Measurements from ENCODE around the gene ADAMTS14. TPM values are rescaled to one million over a fixed set of nuclear protein-coding genes. Genes with fewer than 3 reads are reported as not detected.

Gene ADAMTS14
- total RNA-seq, 1 donor from 2014 or later = 1.3 TPM

- TF ChIP-seq CTCF (IDR thresholded peaks at IDR 0.05; ENCODE audit: insufficient read depth, low read length, poor library complexity, severe bottlenecking) = no peak
- no peak overlapping the region for H3K4me3 ChIP-seq (ENCODE audit: low read depth, low read length)
- no peak for DNase-seq (ENCODE audit: low read depth)
- H3K36me3 ChIP-seq (ENCODE audit: control insufficient read depth, insufficient read depth, low read length) = peaks cover 1% of the 10 kb centered on the region
- no peaks in the 10 kb centered on the region for H3K27me3 ChIP-seq (ENCODE audit: control insufficient read depth, insufficient read depth, low read length)
Measured at GRCh38 chr10:70682920-70683600, 10.8 kb downstream of the ADAMTS14 start.

- TF ChIP-seq CTCF (IDR thresholded peaks at IDR 0.05; ENCODE audit: insufficient read depth, low read length, poor library complexity, severe bottlenecking) = no peak
- Histone ChIP-seq H3K4me3 (ENCODE audit: low read depth, low read length) (no peak overlapping the region), H3K36me3 (ENCODE audit: control insufficient read depth, insufficient read depth, low read length) (peaks cover 1% of the 10 kb centered on the region), H3K27me3 (ENCODE audit: control insufficient read depth, insufficient read depth, low read length) (no peaks in the 10 kb centered on the region)
- DNase-seq (ENCODE audit: low read depth) = no peak
Measured at GRCh38 chr10:70683601-70683934, 11.3 kb downstream of the ADAMTS14 start.

GRCh38 chr10:70683940-70684339 lies 11.6 kb downstream of the ADAMTS14 start:
- TF ChIP-seq CTCF (IDR thresholded peaks at IDR 0.05; ENCODE audit: insufficient read depth, low read length, poor library complexity, severe bottlenecking) = no peak
- Histone ChIP-seq H3K27me3 (ENCODE audit: control insufficient read depth, insufficient read depth, low read length) (no peaks in the 10 kb centered on the region), H3K36me3 (ENCODE audit: control insufficient read depth, insufficient read depth, low read length) (peaks cover 1% of the 10 kb centered on the region), H3K4me3 (ENCODE audit: low read depth, low read length) (no peak overlapping the region)
- DNase-seq (ENCODE audit: low read depth) = no peak

GRCh38 chr10:70684374-70684773 lies 12.1 kb downstream of the ADAMTS14 start:
- H3K36me3 ChIP-seq (ENCODE audit: control insufficient read depth, insufficient read depth, low read length) = peaks cover 1% of the 10 kb centered on the region
- no peak for DNase-seq (ENCODE audit: low read depth)
- no peaks in the 10 kb centered on the region for H3K27me3 ChIP-seq (ENCODE audit: control insufficient read depth, insufficient read depth, low read length)
- no peak for TF ChIP-seq CTCF (IDR thresholded peaks at IDR 0.05; ENCODE audit: insufficient read depth, low read length, poor library complexity, severe bottlenecking)
- H3K4me3 ChIP-seq (ENCODE audit: low read depth, low read length) = no peak overlapping the region

- Histone ChIP-seq H3K27me3 (ENCODE audit: control insufficient read depth, insufficient read depth, low read length) (no peaks in the 10 kb centered on the region), H3K36me3 (ENCODE audit: control insufficient read depth, insufficient read depth, low read length) (peaks cover 1% of the 10 kb centered on the region), H3K4me3 (ENCODE audit: low read depth, low read length) (no peak overlapping the region)
- TF ChIP-seq CTCF (IDR thresholded peaks at IDR 0.05; ENCODE audit: insufficient read depth, low read length, poor library complexity, severe bottlenecking) = no peak
- no peak for DNase-seq (ENCODE audit: low read depth)
Measured at GRCh38 chr10:70684839-70685454, 12.6 kb downstream of the ADAMTS14 start.

GRCh38 chr10:70685455-70685911 lies 13.2 kb downstream of the ADAMTS14 start:
- H3K27me3 ChIP-seq (ENCODE audit: control insufficient read depth, insufficient read depth, low read length) = no peaks in the 10 kb centered on the region
- no peak for TF ChIP-seq CTCF (IDR thresholded peaks at IDR 0.05; ENCODE audit: insufficient read depth, low read length, poor library complexity, severe bottlenecking)
- peaks cover 1% of the 10 kb centered on the region for H3K36me3 ChIP-seq (ENCODE audit: control insufficient read depth, insufficient read depth, low read length)
- no peak for DNase-seq (ENCODE audit: low read depth)
- H3K4me3 ChIP-seq (ENCODE audit: low read depth, low read length) = no peak overlapping the region

Data from kidney epithelial cell (primary cell).